A549 (cell line): Measurements from ENCODE around the gene ZHX3. TPM values are rescaled to one million over a fixed set of nuclear protein-coding genes. Genes with fewer than 3 reads are reported as not detected.
A peak's percentile ranks its signal among the peaks of the same experiment; 100 is the strongest.

ENCODE experiments used
- ATAC-seq, 2 experiments: fragments of 200-7000 bp in 1 of 2; fragments of >200 bp in 1 of 2; cut with Nextera tagmentation in 1 of 2; cut with Tn5 transposase in 1 of 2; 3 replicates each; pipeline versions ENCODE4 v1.8.0 to v1.9.1; 2018 to 2020; ENCODE audit warnings: mild to moderate bottlenecking in 1 of 2, moderate library complexity in 1 of 2
- CTCF ChIA-PET: fragments of 300-600 bp; sonication (Branson Sonifier 250); formaldehyde crosslinking; extraction: SDS; loops from one replicate; lab custom pipeline; 2021; ENCODE audit warnings: antibody characterized with exemption, inconsistent platforms; lab: Yijun Ruan, JAX
- POLR2A ChIA-PET: fragments of 350-600 bp; formaldehyde crosslinking; extraction: SDS; loops from one replicate; lab custom pipeline; 2021; ENCODE audit warnings: antibody characterized with exemption, inconsistent platforms; lab: Yijun Ruan, JAX
- DNase-seq, 2 experiments: peaks; one replicate each; pipeline versions ENCODE4 v3.0.0 to v3.0.0-alpha.2; 2011 to 2016; ENCODE audit warnings: low read depth in 1 of 2, low spot score in 1 of 2
- FAIRE-seq: peaks from 2 replicates; lab custom pipeline; 2011; peaks lifted over from hg19 to GRCh38; lab: Jason Lieb, UNC
- H3K27ac ChIP-seq, 2 experiments: fragments of >200 bp; sonication (Bioruptor Twin); formaldehyde crosslinking; 3 replicates each; pipeline ENCODE4 v1.5.1; 2016 to 2017
- H3K4me1 ChIP-seq: fragments of >200 bp; sonication (Bioruptor Twin); formaldehyde crosslinking; 3 replicates; pipeline ENCODE4 v1.6.1; 2016
- H3K4me2 ChIP-seq: fragments of >200 bp; sonication (Bioruptor Twin); formaldehyde crosslinking; 3 replicates; pipeline ENCODE4 v1.6.1; 2016
- H3K4me3 ChIP-seq: fragments of >200 bp; sonication (Bioruptor Twin); formaldehyde crosslinking; 3 replicates; pipeline ENCODE4 v1.5.1; 2016
- H3K9me3 ChIP-seq: fragments of >200 bp; sonication (Bioruptor Twin); formaldehyde crosslinking; 3 replicates; pipeline ENCODE4 v1.6.1; 2016
- ATOH8 ChIP-seq: fragments of 250-450 bp; sonication (Bioruptor Pico); IDR thresholded peaks from 2 replicates; pipeline ENCODE4 v1.5.0; 2020; ENCODE audit warnings: low read depth, mild to moderate bottlenecking, moderate library complexity
- BCL3 ChIP-seq: fragments of >200 bp; sonication (Bioruptor Twin); formaldehyde crosslinking; IDR thresholded peaks from 3 replicates; pipeline ENCODE4 v1.6.1; 2016
- CEBPB ChIP-seq, 2 experiments: fragments of >200 bp in 1 of 2; sonication (Bioruptor Twin) in 1 of 2; formaldehyde crosslinking in 1 of 2; IDR thresholded peaks; 2 replicates each; pipeline ENCODE4 v1.6.1; 2012 to 2016
- CHD2 ChIP-seq: fragments of 150-350 bp; IDR thresholded peaks from 2 replicates; pipeline ENCODE4 v1.6.1; 2014; ENCODE audit warnings: low read length; ENCODE audit not compliant: partially characterized antibody
- CTCF ChIP-seq: fragments of >200 bp; sonication (Bioruptor Twin); formaldehyde crosslinking; IDR thresholded peaks from 3 replicates; pipeline ENCODE4 v1.5.1; 2016
- FOSB ChIP-seq: fragments of 250-450 bp; sonication (Bioruptor Pico); IDR thresholded peaks from 2 replicates; pipeline ENCODE4 v1.5.0; 2020; ENCODE audit warnings: mild to moderate bottlenecking, moderate library complexity
- FOSL2 ChIP-seq, 2 experiments: fragments of 450-650 bp in 1 of 2; fragments of >200 bp in 1 of 2; sonication (Bioruptor Twin) in 1 of 2; formaldehyde crosslinking; IDR thresholded peaks; 2 replicates each; pipeline versions ENCODE4 v1.5.0 to v1.6.1; 2016 to 2020; ENCODE audit warnings: mild to moderate bottlenecking in 1 of 2, moderate library complexity in 1 of 2
- FOXS1 ChIP-seq: fragments of 250-450 bp; sonication (Bioruptor Pico); IDR thresholded peaks from 2 replicates; pipeline ENCODE4 v1.5.0; 2020; ENCODE audit warnings: mild to moderate bottlenecking, moderate library complexity
- GATA3 ChIP-seq: IDR thresholded peaks from 2 replicates; pipeline ENCODE4 v1.6.1; 2012; ENCODE audit warnings: borderline replicate concordance
- HEYL ChIP-seq: fragments of 250-450 bp; sonication (Bioruptor Pico); IDR thresholded peaks from 2 replicates; pipeline ENCODE4 v1.8.0; 2021; ENCODE audit warnings: mild to moderate bottlenecking, moderate library complexity
- HOXA7 ChIP-seq: fragments of 250-450 bp; sonication (Bioruptor Pico); IDR thresholded peaks from 2 replicates; pipeline ENCODE4 v1.5.0; 2020; ENCODE audit warnings: mild to moderate bottlenecking, moderate library complexity
- HOXB13 ChIP-seq: fragments of 250-450 bp; sonication (Bioruptor Pico); IDR thresholded peaks from 2 replicates; pipeline ENCODE4 v1.5.0; 2020; ENCODE audit warnings: low read depth, mild to moderate bottlenecking, moderate library complexity
- JUN ChIP-seq, 2 experiments: fragments of >200 bp; sonication (Bioruptor Twin); formaldehyde crosslinking; IDR thresholded peaks; 2 replicates in 1 of 2; 3 replicates in 1 of 2; pipeline ENCODE4 v1.6.1; 2016 to 2017
- KDM1A ChIP-seq: fragments of 200-600 bp; sonication (generic); IDR thresholded peaks from 2 replicates; pipeline ENCODE4 v1.6.1; 2016; ENCODE audit warnings: low read depth, mild to moderate bottlenecking
- MAFK ChIP-seq: fragments of 450-650 bp; IDR thresholded peaks from 2 replicates; pipeline ENCODE4 v1.6.1; 2014; ENCODE audit not compliant: partially characterized antibody
- MAX ChIP-seq: IDR thresholded peaks from 2 replicates; pipeline ENCODE4 v1.6.1; 2012
- PBX3 ChIP-seq: IDR thresholded peaks from 2 replicates; pipeline ENCODE4 v1.6.1; 2012
- POLR2A ChIP-seq: IDR thresholded peaks from 2 replicates; pipeline ENCODE4 v1.6.1; 2012; ENCODE audit warnings: mild to moderate bottlenecking, low read length
- RAD21 ChIP-seq, 2 experiments: fragments of >200 bp in 1 of 2; sonication (Bioruptor Twin) in 1 of 2; formaldehyde crosslinking in 1 of 2; IDR thresholded peaks in 1 of 2; conservative IDR thresholded peaks in 1 of 2; 2 replicates in 1 of 2; 3 replicates in 1 of 2; pipeline ENCODE4 v1.6.1; 2012 to 2018; ENCODE audit warnings: inconsistent platforms in 1 of 2
- REST ChIP-seq: fragments of 200-600 bp; sonication (generic); IDR thresholded peaks from 2 replicates; pipeline ENCODE4 v1.6.1; 2016; ENCODE audit warnings: antibody characterized with exemption, mild to moderate bottlenecking, moderate library complexity
- RFX5 ChIP-seq: fragments of 450-650 bp; IDR thresholded peaks from 2 replicates; pipeline ENCODE4 v1.7.1; 2014; ENCODE audit warnings: antibody characterized with exemption, mild to moderate bottlenecking, moderate library complexity
- SMC3 ChIP-seq: fragments of >200 bp; sonication (Bioruptor Twin); formaldehyde crosslinking; IDR thresholded peaks from 3 replicates; pipeline ENCODE4 v1.6.1; 2018; ENCODE audit warnings: inconsistent platforms
- TP53 ChIP-seq: fragments of 250-450 bp; sonication (Bioruptor Pico); IDR thresholded peaks from 2 replicates; pipeline ENCODE4 v1.5.0; 2021; ENCODE audit warnings: mild to moderate bottlenecking, moderate library complexity
- USF2 ChIP-seq: fragments of 450-650 bp; IDR thresholded peaks from 2 replicates; pipeline ENCODE4 v1.6.1; 2014; ENCODE audit warnings: antibody characterized with exemption
- ZC3H11A ChIP-seq: fragments of 450-650 bp; IDR thresholded peaks from 2 replicates; pipeline ENCODE4 v1.6.1; 2014; ENCODE audit warnings: antibody characterized with exemption, mild to moderate bottlenecking
- WGBS: methylation state at CpG from one replicate; pipeline ENCODE4 v1.1.6; 2017; ENCODE audit errors: missing lambda C conversion rate; 5-methylcytosine and 5-hydroxymethylcytosine counted together
- polyA plus RNA-seq, 4 experiments: library from polyadenylated mRNA; depleted of rRNA in 3 of 4; stranded (reverse); fragments of >200 nt; fragmentation: RNase III in 1 of 4; extraction: RNeasy Plus Mini Kit Qiagen cat#74134 plus additional on column Dnase treatment in 1 of 4; gene quantifications; 2 replicates in 3 of 4; 3 replicates in 1 of 4; pipeline ENCODE4 v1.2.3, GENCODE V29; 2011 to 2017

Gene ZHX3
- polyA plus RNA-seq, 2 of the 4 experiments (the other 2 are of a cell fraction) = 3.6 to 4.1 TPM

- no peak overlapping the region for H3K27ac ChIP-seq
- no peaks in the 10 kb centered on the region for H3K9me3 ChIP-seq
- TF ChIP-seq HOXB13 (CRISPR knock-in tag) (no peak), RAD21 (conservative IDR thresholded peaks at IDR 0.05 in 1 of 2, IDR thresholded peaks at IDR 0.05 in 1 of 2) (peak; percentile 59 to 61), MAX (no peak), SMC3 (peak; percentile 55), ZC3H11A (no peak), HEYL (CRISPR knock-in tag) (no peak), KDM1A (no peak), ATOH8 (CRISPR knock-in tag) (no peak), TP53 (no peak), HOXA7 (CRISPR knock-in tag) (no peak), USF2 (no peak), FOXS1 (no peak), JUN (IDR thresholded peaks at IDR 0.05) (no peak), REST (no peak), RFX5 (no peak), GATA3 (no peak), MAFK (no peak), POLR2A (no peak), CEBPB (IDR thresholded peaks at IDR 0.05) (no peak), BCL3 (no peak), CTCF (peak; percentile 76), FOSL2 (IDR thresholded peaks at IDR 0.05) (no peak), FOSL2 (CRISPR knock-in tag; IDR thresholded peaks at IDR 0.05) (no peak), PBX3 (no peak), FOSB (CRISPR knock-in tag) (no peak), CHD2 (no peak)
- H3K4me1 ChIP-seq = peaks cover 7% of the 10 kb centered on the region
- ATAC-seq = peak; percentile 41 to 71; a peak in 4 of 6 replicates
- no peak overlapping the region for H3K4me2 ChIP-seq
- WGBS = 49% methylated on average over 13 of the region's 13 CpGs
- no peak overlapping the region for H3K4me3 ChIP-seq
- ChIA-PET POLR2A (interaction anchor here (1.1 kb wide), 1 partner anchor 9 kb away, joined by 5 read pairs; no protein-coding TSS in a partner anchor), CTCF (interaction anchor here (0.6 to 7.9 kb wide), 29 partner anchors 8 to 214 kb away, joined by 3 to 103 read pairs (median 5); partner anchors contain the start of gene LPIN3)
- FAIRE-seq = no peak
- DNase-seq = peak; percentile 44 to 72
Measured at GRCh38 chr20:41135187-41135887, 182.2 kb downstream of the ZHX3 start.
